ENCODE results near the gene NEK8. TPM values are rescaled to one million over a fixed set of nuclear protein-coding genes. Genes with fewer than 3 reads are reported as not detected.
A peak's percentile ranks its signal among the peaks of the same experiment; 100 is the strongest.

The NEK8 gene
- total and polyA plus RNA-seq, 9 of the 15 experiments (the other 6 are each of a cell fraction or from before 2014, with no cell fraction given): 0.98 to 16.6 (median 4.6) TPM

- TF ChIP-seq PTRF (tag; IDR thresholded peaks at IDR 0.05): no peak
- TF ChIP-seq PHF8 (IDR thresholded peaks at IDR 0.05; ENCODE audit: borderline replicate concordance, low read length): peak; percentile 35; the same call in 1 of the 2 replicates
- TF ChIP-seq ZNF263 (CRISPR knock-in tag; IDR thresholded peaks at IDR 0.05; ENCODE audit: borderline replicate concordance): no peak
- peak; percentile 55 for TF ChIP-seq FOS (IDR thresholded peaks at IDR 0.05; ENCODE audit: extremely low read depth, insufficient read length)
- peak; percentile 92 for TF ChIP-seq SMARCE1 (IDR thresholded peaks at IDR 0.05)
- no peak for TF ChIP-seq PCBP1 (IDR thresholded peaks at IDR 0.05; ENCODE audit: low read depth, low read length, poor library complexity, severe bottlenecking)
- no peak for TF ChIP-seq RAD51 (IDR thresholded peaks at IDR 0.05; ENCODE audit: borderline replicate concordance, low read depth)
- 0 out of 2 replicates have a peak, but pooled peaks have one; percentile 14 for TF ChIP-seq MTA1 (IDR thresholded peaks at IDR 0.05; ENCODE audit: borderline replicate concordance)
- peak; percentile 97 for TF ChIP-seq ZNF316 (IDR thresholded peaks at IDR 0.05)
- peak; percentile 48 to 81 (median 54); a peak in 5 of 6 replicates for TF ChIP-seq CTCF (IDR thresholded peaks at IDR 0.05 in 2 of 3, conservative IDR thresholded peaks at IDR 0.05 in 1 of 3; ENCODE audit: insufficient read depth in 2 of 3, low read depth in 1 of 3, low read length in 3 of 3)
- 0 out of 2 replicates have a peak, but pooled peaks have one; percentile 30 for TF ChIP-seq HINFP (tag; conservative IDR thresholded peaks at IDR 0.05; ENCODE audit: low read depth)
- peak in 1 of 2 experiments; percentile 94; a peak in 2 of 3 replicates for TF ChIP-seq CBX3 (IDR thresholded peaks at IDR 0.05; ENCODE audit: borderline replicate concordance in 1 of 2, low read length in 2 of 2)
- no peak for TF ChIP-seq ATF6 (CRISPR knock-in tag; IDR thresholded peaks at IDR 0.05)
- 0 out of 2 replicates have a peak, but pooled peaks have one; percentile 11 for TF ChIP-seq NFIC (IDR thresholded peaks at IDR 0.05)
- TF ChIP-seq SOX6 (IDR thresholded peaks at IDR 0.05): peak; percentile 58
- peak; percentile 40; the same call in 1 of the 2 replicates for TF ChIP-seq RB1 (IDR thresholded peaks at IDR 0.05; ENCODE audit: low read depth)
- TF ChIP-seq MAZ (CRISPR knock-in tag; conservative IDR thresholded peaks at IDR 0.05 in 1 of 2, IDR thresholded peaks at IDR 0.05 in 1 of 2): peak; percentile 64 to 87; a peak in 3 of 4 replicates
- 0 out of 2 replicates have a peak, but pooled peaks have one; percentile 26 for TF ChIP-seq SP1 (CRISPR knock-in tag; IDR thresholded peaks at IDR 0.05)
- peak; percentile 73; the same call in 1 of the 2 replicates for TF ChIP-seq NBN (IDR thresholded peaks at IDR 0.05; ENCODE audit: low read depth)
- TF ChIP-seq HNRNPK (IDR thresholded peaks at IDR 0.05; ENCODE audit: low read depth, low read length, poor library complexity, severe bottlenecking): no peak
- 0 out of 2 replicates have a peak, but pooled peaks have one; percentile 10 for TF ChIP-seq HCFC1 (IDR thresholded peaks at IDR 0.05; ENCODE audit: low read depth, low read length)
- 0 out of 2 replicates have a peak, but pooled peaks have one; percentile 24 for TF ChIP-seq TARDBP (IDR thresholded peaks at IDR 0.05)
- TF ChIP-seq ESRRA (IDR thresholded peaks at IDR 0.05; ENCODE audit: borderline replicate concordance, low read depth): peak; percentile 80; the same call in 1 of the 2 replicates
- TF ChIP-seq BACH1 (tag; IDR thresholded peaks at IDR 0.05): peak; percentile 89
- TF ChIP-seq NR2F6 (CRISPR knock-in tag; IDR thresholded peaks at IDR 0.05): no peak
Measured at GRCh38 chr17:28735242-28735722, 6.7 kb downstream of the NEK8 start (continued).

All from K562 (cell line).